Jurkat, Clone E6-1 (cell line): ENCODE data around the gene ATMIN.

ENCODE experiments used
- DNase-seq: peaks from one replicate; pipeline ENCODE4 v3.0.0-alpha.2; 2011; ENCODE audit warnings: low read depth, low spot score
- H3K4me3 ChIP-seq: 2 replicates; pipeline ENCODE4 v1.5.1; 2011; ENCODE audit warnings: mild to moderate bottlenecking, low read length, control low read depth, moderate library complexity

Gene ATMIN

GRCh38 chr16:81060576-81061306, 25.1 kb downstream of the ATMIN start:
- no peak overlapping the region for H3K4me3 ChIP-seq
- DNase-seq = no peak

GRCh38 chr16:81061307-81061640, 25.6 kb downstream of the ATMIN start:
- DNase-seq = no peak
- no peak overlapping the region for H3K4me3 ChIP-seq

- H3K4me3 ChIP-seq = no peak overlapping the region
- DNase-seq = no peak
These were observed 26.4 kb downstream of the ATMIN start for GRCh38 chr16:81061871-81062608.

GRCh38 chr16:81066681-81067080, 31.0 kb downstream of the ATMIN start:
- peak; percentile 41 for DNase-seq
- H3K4me3 ChIP-seq = no peak overlapping the region

- DNase-seq = no peak
These were observed 31.5 kb downstream of the ATMIN start for GRCh38 chr16:81067166-81067565.

GRCh38 chr16:81069063-81069462, 33.4 kb downstream of the ATMIN start:
- no peak overlapping the region for H3K4me3 ChIP-seq
- DNase-seq = no peak

More at GRCh38 chr16:81067166-81067565, 31.5 kb downstream of the ATMIN start:
- H3K4me3 ChIP-seq = no peak overlapping the region

- H3K4me3 ChIP-seq = no peak overlapping the region
- no peak for DNase-seq
These were observed 35.3 kb downstream of the ATMIN start for GRCh38 chr16:81070979-81071378.

GRCh38 chr16:81071805-81072204, 36.2 kb downstream of the ATMIN start:
- DNase-seq = no peak
- H3K4me3 ChIP-seq = no peak overlapping the region

GRCh38 chr16:81073560-81074330, 38.1 kb downstream of the ATMIN start:
- H3K4me3 ChIP-seq = no peak overlapping the region
- peak; percentile 24 for DNase-seq

GRCh38 chr16:81076566-81077075, 41.0 kb downstream of the ATMIN start:
- DNase-seq = peak; percentile 83
- H3K4me3 ChIP-seq = peak overlapping the region; percentile 74

- DNase-seq = peak; percentile 89
- H3K4me3 ChIP-seq = peak within 1 kb of the TSS; percentile 74
These were observed 41.7 kb downstream of the ATMIN start, which contains the start of gene C16orf46 for GRCh38 chr16:81077076-81077940. TSS of gene C16orf46 (minus strand) at chr16:81077238. CDS start at chr16:81063955, 13,283 bp downstream.

GRCh38 chr16:81080233-81080632, 44.6 kb downstream of the ATMIN start:
- no peak overlapping the region for H3K4me3 ChIP-seq
- no peak for DNase-seq

GRCh38 chr16:81081014-81081413, 45.4 kb downstream of the ATMIN start:
- DNase-seq = no peak

GRCh38 chr16:81088836-81089235, 53.2 kb downstream of the ATMIN start:
- no peak overlapping the region for H3K4me3 ChIP-seq
- DNase-seq = no peak

More at GRCh38 chr16:81081014-81081413, 45.4 kb downstream of the ATMIN start:
- H3K4me3 ChIP-seq = no peak overlapping the region

- H3K4me3 ChIP-seq = peak overlapping the region; percentile 75
These were observed 59.2 kb downstream of the ATMIN start for GRCh38 chr16:81094771-81095251.

GRCh38 chr16:81095653-81095952, 60.0 kb downstream of the ATMIN start:
- no peak for DNase-seq
- H3K4me3 ChIP-seq = peak overlapping the region; percentile 75

More at GRCh38 chr16:81094771-81095251, 59.2 kb downstream of the ATMIN start:
- DNase-seq = no peak

- peak; percentile 96 for DNase-seq
- peak within 1 kb of the TSS; percentile 75 for H3K4me3 ChIP-seq
These were observed 60.5 kb downstream of the ATMIN start, which contains the start of gene GCSH for GRCh38 chr16:81095953-81096714. TSS of gene GCSH (minus strand) at chr16:81096395. CDS start at chr16:81096278, 117 bp downstream.

GRCh38 chr16:81096715-81097208, 61.1 kb downstream of the ATMIN start:
- DNase-seq = no peak
- peak overlapping the region; percentile 25 for H3K4me3 ChIP-seq
